ENCODE results near the gene C6orf52. TPM values are rescaled to one million over a fixed set of nuclear protein-coding genes. Genes with fewer than 3 reads are reported as not detected.

The C6orf52 gene
- polyA plus RNA-seq, 1 donor from 2014 or later: 9.4 TPM

- Histone ChIP-seq H4K20me1 (ENCODE audit: insufficient read depth) (no peaks in the 10 kb centered on the region), H3K9ac (ENCODE audit: low read length) (no peak overlapping the region), H3K9me3 (ENCODE audit: low read length) (no peaks in the 10 kb centered on the region), H3F3A (ENCODE audit: insufficient read depth, low read length, poor library complexity, severe bottlenecking) (no peaks in the 10 kb centered on the region), H3K79me2 (replicated peaks; ENCODE audit: insufficient read depth, low read length) (peaks cover 10% of the 10 kb centered on the region), H2AFZ (ENCODE audit: low read depth, low read length) (no peak overlapping the region), H3K9me2 (ENCODE audit: insufficient read depth, low read length) (no peaks in the 10 kb centered on the region), H3K27me3 (ENCODE audit: insufficient read depth, low read depth, low read length) (no peaks in the 10 kb centered on the region), H3K4me3 (ENCODE audit: low read length) (no peak overlapping the region), H3K27ac (ENCODE audit: low read length) (no peak overlapping the region), H3K36me3 (ENCODE audit: insufficient read depth, low read length) (no peaks in the 10 kb centered on the region), H3K4me2 (ENCODE audit: low read length) (no peak overlapping the region)
- TF ChIP-seq POLR2AphosphoS5 (IDR thresholded peaks at IDR 0.05) (no peak), EZH2 (IDR thresholded peaks at IDR 0.05; ENCODE audit: borderline replicate concordance, insufficient read depth, low read length, poor library complexity, severe bottlenecking) (no peak), TAF1 (IDR thresholded peaks at IDR 0.05; ENCODE audit: low read depth) (no peak), MXI1 (conservative IDR thresholded peaks at IDR 0.05; ENCODE audit: poor library complexity, severe bottlenecking) (no peak), RAD21 (conservative IDR thresholded peaks at IDR 0.05) (no peak), SMC3 (conservative IDR thresholded peaks at IDR 0.05; ENCODE audit: poor library complexity) (no peak), EP300 (conservative IDR thresholded peaks at IDR 0.05; ENCODE audit: poor library complexity, severe bottlenecking) (no peak)
- TF ChIP-seq, protein P1, sequence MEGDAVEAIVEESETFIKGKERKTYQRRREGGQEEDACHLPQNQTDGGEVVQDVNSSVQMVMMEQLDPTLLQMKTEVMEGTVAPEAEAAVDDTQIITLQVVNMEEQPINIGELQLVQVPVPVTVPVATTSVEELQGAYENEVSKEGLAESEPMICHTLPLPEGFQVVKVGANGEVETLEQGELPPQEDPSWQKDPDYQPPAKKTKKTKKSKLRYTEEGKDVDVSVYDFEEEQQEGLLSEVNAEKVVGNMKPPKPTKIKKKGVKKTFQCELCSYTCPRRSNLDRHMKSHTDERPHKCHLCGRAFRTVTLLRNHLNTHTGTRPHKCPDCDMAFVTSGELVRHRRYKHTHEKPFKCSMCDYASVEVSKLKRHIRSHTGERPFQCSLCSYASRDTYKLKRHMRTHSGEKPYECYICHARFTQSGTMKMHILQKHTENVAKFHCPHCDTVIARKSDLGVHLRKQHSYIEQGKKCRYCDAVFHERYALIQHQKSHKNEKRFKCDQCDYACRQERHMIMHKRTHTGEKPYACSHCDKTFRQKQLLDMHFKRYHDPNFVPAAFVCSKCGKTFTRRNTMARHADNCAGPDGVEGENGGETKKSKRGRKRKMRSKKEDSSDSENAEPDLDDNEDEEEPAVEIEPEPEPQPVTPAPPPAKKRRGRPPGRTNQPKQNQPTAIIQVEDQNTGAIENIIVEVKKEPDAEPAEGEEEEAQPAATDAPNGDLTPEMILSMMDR (IDR thresholded peaks at IDR 0.05; ENCODE audit: poor library complexity, severe bottlenecking): no peak
- TF ChIP-seq, protein P2, sequence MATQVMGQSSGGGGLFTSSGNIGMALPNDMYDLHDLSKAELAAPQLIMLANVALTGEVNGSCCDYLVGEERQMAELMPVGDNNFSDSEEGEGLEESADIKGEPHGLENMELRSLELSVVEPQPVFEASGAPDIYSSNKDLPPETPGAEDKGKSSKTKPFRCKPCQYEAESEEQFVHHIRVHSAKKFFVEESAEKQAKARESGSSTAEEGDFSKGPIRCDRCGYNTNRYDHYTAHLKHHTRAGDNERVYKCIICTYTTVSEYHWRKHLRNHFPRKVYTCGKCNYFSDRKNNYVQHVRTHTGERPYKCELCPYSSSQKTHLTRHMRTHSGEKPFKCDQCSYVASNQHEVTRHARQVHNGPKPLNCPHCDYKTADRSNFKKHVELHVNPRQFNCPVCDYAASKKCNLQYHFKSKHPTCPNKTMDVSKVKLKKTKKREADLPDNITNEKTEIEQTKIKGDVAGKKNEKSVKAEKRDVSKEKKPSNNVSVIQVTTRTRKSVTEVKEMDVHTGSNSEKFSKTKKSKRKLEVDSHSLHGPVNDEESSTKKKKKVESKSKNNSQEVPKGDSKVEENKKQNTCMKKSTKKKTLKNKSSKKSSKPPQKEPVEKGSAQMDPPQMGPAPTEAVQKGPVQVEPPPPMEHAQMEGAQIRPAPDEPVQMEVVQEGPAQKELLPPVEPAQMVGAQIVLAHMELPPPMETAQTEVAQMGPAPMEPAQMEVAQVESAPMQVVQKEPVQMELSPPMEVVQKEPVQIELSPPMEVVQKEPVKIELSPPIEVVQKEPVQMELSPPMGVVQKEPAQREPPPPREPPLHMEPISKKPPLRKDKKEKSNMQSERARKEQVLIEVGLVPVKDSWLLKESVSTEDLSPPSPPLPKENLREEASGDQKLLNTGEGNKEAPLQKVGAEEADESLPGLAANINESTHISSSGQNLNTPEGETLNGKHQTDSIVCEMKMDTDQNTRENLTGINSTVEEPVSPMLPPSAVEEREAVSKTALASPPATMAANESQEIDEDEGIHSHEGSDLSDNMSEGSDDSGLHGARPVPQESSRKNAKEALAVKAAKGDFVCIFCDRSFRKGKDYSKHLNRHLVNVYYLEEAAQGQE (IDR thresholded peaks at IDR 0.05; ENCODE audit: borderline replicate concordance): no peak
Observed at GRCh38 chr6:10725716-10726115, 31.3 kb upstream of the C6orf52 start.

DNA sequence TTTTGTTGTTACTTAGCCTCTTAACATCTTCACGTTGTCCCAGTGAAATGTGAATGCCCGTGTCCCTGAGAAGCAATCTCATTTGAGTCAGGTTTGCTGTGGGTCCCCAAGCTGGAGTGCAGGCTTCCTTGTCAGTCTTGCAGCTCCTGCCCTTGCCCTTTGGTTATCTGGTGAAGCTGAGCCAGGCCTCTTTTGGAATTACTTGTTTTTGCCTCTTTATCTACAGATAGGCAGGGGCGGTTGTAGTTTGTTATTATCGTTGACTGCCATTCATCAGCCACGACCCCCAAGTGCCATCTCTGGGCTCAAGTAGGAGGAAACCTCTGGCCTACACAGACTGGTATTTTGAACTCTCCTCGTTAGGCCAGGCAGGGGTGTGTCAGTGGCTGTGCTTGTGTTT, 30.6 kb upstream of the C6orf52 start:
- H3K4me2 ChIP-seq (ENCODE audit: low read length): no peak overlapping the region
- H3K27me3 ChIP-seq (ENCODE audit: insufficient read depth, low read depth, low read length): no peaks in the 10 kb centered on the region
- no peaks in the 10 kb centered on the region for H3F3A ChIP-seq (ENCODE audit: insufficient read depth, low read length, poor library complexity, severe bottlenecking)
- H3K9ac ChIP-seq (ENCODE audit: low read length): no peak overlapping the region
- no peak for TF ChIP-seq TAF1 (IDR thresholded peaks at IDR 0.05; ENCODE audit: low read depth)
- no peak for TF ChIP-seq EP300 (conservative IDR thresholded peaks at IDR 0.05; ENCODE audit: poor library complexity, severe bottlenecking)
- no peak for TF ChIP-seq POLR2AphosphoS5 (IDR thresholded peaks at IDR 0.05)
- TF ChIP-seq, protein P2 (IDR thresholded peaks at IDR 0.05; ENCODE audit: borderline replicate concordance): no peak
- TF ChIP-seq MXI1 (conservative IDR thresholded peaks at IDR 0.05; ENCODE audit: poor library complexity, severe bottlenecking): no peak
- TF ChIP-seq RAD21 (conservative IDR thresholded peaks at IDR 0.05): no peak
- H3K79me2 ChIP-seq (replicated peaks; ENCODE audit: insufficient read depth, low read length): peaks cover 10% of the 10 kb centered on the region
- H4K20me1 ChIP-seq (ENCODE audit: insufficient read depth): no peaks in the 10 kb centered on the region
- H3K9me3 ChIP-seq (ENCODE audit: low read length): no peaks in the 10 kb centered on the region
- no peak overlapping the region for H3K27ac ChIP-seq (ENCODE audit: low read length)
- no peaks in the 10 kb centered on the region for H3K9me2 ChIP-seq (ENCODE audit: insufficient read depth, low read length)
- no peak overlapping the region for H3K4me3 ChIP-seq (ENCODE audit: low read length)
- no peaks in the 10 kb centered on the region for H3K36me3 ChIP-seq (ENCODE audit: insufficient read depth, low read length)
- H2AFZ ChIP-seq (ENCODE audit: low read depth, low read length): no peak overlapping the region
